H1 (cell line): ENCODE measurements around the gene CD48.

ENCODE experiments used
- BRCA1 ChIP-seq: IDR thresholded peaks from 2 replicates; pipeline ENCODE4 v1.6.1; 2012; ENCODE audit warnings: low read depth, low read length, improper control_type of control experiment
- CHD2 ChIP-seq: IDR thresholded peaks from 2 replicates; pipeline ENCODE4 v1.6.1; 2012; ENCODE audit warnings: low read length, improper control_type of control experiment
- CHD7 ChIP-seq: fragments of 300-600 bp; sonication (generic); IDR thresholded peaks from 2 replicates; pipeline ENCODE4 v1.7.1; 2012; ENCODE audit warnings: low read length, moderate library complexity, mild to moderate bottlenecking, inconsistent platforms; ENCODE audit not compliant: insufficient replicate concordance
- CTCF ChIP-seq, 3 experiments: IDR thresholded peaks; 1 replicate in 2 of 3; 2 replicates in 1 of 3; pipeline versions ENCODE4 v1.5.1 to v1.6.1; 2011; ENCODE audit warnings: low read length in 3 of 3, mild to moderate bottlenecking in 3 of 3, inconsistent platforms in 2 of 3, low read depth in 1 of 3, moderate library complexity in 1 of 3; ENCODE audit not compliant: insufficient read depth in 1 of 3; ENCODE audit errors: control extremely low read depth in 1 of 3
- JUN ChIP-seq: IDR thresholded peaks from 2 replicates; pipeline ENCODE4 v1.6.1; 2011; ENCODE audit warnings: low read depth, mild to moderate bottlenecking, improper control_type of control experiment, low read length
- PHF8 ChIP-seq: fragments of 200-600 bp; sonication (generic); conservative IDR thresholded peaks from 2 replicates; pipeline ENCODE4 v1.7.1; 2012; ENCODE audit warnings: low read depth, mild to moderate bottlenecking, inconsistent platforms, low read length, moderate library complexity
- POLR2A ChIP-seq, 2 experiments: IDR thresholded peaks; 1 replicate in 1 of 2; 2 replicates in 1 of 2; pipeline ENCODE4 v1.6.1; 2011; ENCODE audit warnings: low read depth in 2 of 2, low read length in 2 of 2, mild to moderate bottlenecking in 2 of 2; ENCODE audit errors: control extremely low read depth in 1 of 2
- RAD21 ChIP-seq, 2 experiments: IDR thresholded peaks in 1 of 2; conservative IDR thresholded peaks in 1 of 2; 2 replicates each; pipeline ENCODE4 v1.6.1; 2011; ENCODE audit warnings: low read depth in 2 of 2, low read length in 2 of 2, improper control_type of control experiment in 1 of 2, inconsistent platforms in 1 of 2, mild to moderate bottlenecking in 1 of 2, moderate library complexity in 1 of 2
- TCF12 ChIP-seq: IDR thresholded peaks from 2 replicates; pipeline ENCODE4 v1.6.1; 2011; ENCODE audit warnings: low read depth, mild to moderate bottlenecking, low read length
- YY1 ChIP-seq: IDR thresholded peaks from 2 replicates; pipeline ENCODE4 v1.6.1; 2011; ENCODE audit warnings: low read depth, mild to moderate bottlenecking, low read length
- ZNF274 ChIP-seq: IDR thresholded peaks from 2 replicates; pipeline ENCODE4 v1.7.0; 2012; ENCODE audit warnings: low read length, borderline replicate concordance; ENCODE audit errors: extremely low read depth
- TF ChIP-seq, protein P1 (sequence below): IDR thresholded peaks from 2 replicates; pipeline ENCODE4 v1.6.1; 2012; ENCODE audit warnings: inconsistent platforms
- TF ChIP-seq, protein P2 (sequence below): IDR thresholded peaks from 2 replicates; pipeline ENCODE4 v1.6.1; 2011; ENCODE audit warnings: low read length, improper control_type of control experiment

GRCh38 chr1:160637821-160638539 is 73.6 kb downstream of the CD48 start:
- no peak for TF ChIP-seq BRCA1
- no peak for TF ChIP-seq JUN
- TF ChIP-seq PHF8: no peak
- no peak for TF ChIP-seq POLR2A (IDR thresholded peaks at IDR 0.05; ENCODE audit: control extremely low read depth in 1 of 2, low read depth in 2 of 2, low read length in 2 of 2)
- TF ChIP-seq CTCF (IDR thresholded peaks at IDR 0.05; ENCODE audit: control extremely low read depth in 1 of 3, insufficient read depth in 1 of 3, low read depth in 1 of 3, low read length in 3 of 3): no peak
- no peak for TF ChIP-seq RAD21 (IDR thresholded peaks at IDR 0.05 in 1 of 2, conservative IDR thresholded peaks at IDR 0.05 in 1 of 2; ENCODE audit: low read depth in 2 of 2, low read length in 2 of 2)
- no peak for TF ChIP-seq TCF12
- TF ChIP-seq, protein P1, sequence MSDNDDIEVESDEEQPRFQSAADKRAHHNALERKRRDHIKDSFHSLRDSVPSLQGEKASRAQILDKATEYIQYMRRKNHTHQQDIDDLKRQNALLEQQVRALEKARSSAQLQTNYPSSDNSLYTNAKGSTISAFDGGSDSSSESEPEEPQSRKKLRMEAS: no peak
- TF ChIP-seq, protein P2, sequence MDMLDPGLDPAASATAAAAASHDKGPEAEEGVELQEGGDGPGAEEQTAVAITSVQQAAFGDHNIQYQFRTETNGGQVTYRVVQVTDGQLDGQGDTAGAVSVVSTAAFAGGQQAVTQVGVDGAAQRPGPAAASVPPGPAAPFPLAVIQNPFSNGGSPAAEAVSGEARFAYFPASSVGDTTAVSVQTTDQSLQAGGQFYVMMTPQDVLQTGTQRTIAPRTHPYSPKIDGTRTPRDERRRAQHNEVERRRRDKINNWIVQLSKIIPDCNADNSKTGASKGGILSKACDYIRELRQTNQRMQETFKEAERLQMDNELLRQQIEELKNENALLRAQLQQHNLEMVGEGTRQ: no peak
- no peak for TF ChIP-seq CHD2
- no peak for TF ChIP-seq ZNF274
- no peak for TF ChIP-seq YY1
- no peak for TF ChIP-seq CHD7
